ENCODE measurements around the gene SPACDR. TPM values are rescaled to one million over a fixed set of nuclear protein-coding genes. Genes with fewer than 3 reads are reported as not detected.

The SPACDR gene
- total RNA-seq, 2 donors from 2014 or later = 0.54 to 0.74 TPM

DNA sequence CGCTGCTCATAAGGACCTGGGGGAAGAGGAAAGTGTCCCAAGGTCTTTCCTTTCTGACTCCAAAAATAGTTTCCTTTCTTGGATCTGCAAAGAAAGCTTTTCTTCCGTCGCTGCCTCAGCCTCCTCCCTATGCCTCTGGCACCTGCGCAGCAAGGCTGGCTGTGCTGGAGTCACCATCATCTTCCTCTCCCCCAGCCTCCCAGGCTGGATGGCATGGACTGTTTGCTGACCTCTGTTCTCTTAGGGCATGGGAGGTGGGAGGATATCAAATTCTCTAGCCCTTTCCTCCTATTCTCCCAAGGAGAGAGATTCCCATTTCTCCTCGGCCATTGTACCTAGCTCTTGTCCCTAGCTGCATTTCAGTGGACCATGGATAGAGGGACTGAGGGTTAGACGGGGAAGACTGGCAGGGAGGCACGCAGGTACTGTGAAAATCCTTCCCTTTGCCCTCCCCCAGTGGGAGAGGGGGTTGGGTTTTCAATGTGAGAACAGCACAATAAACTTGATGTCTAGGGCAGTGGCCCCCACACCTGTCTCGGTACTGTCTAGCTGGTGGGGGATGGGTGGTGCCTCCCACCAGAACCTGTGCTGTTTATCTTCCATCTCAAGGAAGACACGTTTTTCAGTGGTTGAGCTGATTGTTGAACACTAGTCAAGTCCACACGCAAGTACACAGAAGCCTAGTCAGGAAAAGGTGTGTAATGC, 30.3 kb downstream of the SPACDR start:
- intact Hi-C loops (cut with DNase I) = no loop called here
- no peaks in the 10 kb centered on the region for H3K9me3 ChIP-seq
- no peaks in the 10 kb centered on the region for H3K27me3 ChIP-seq
- H3K36me3 ChIP-seq = peaks cover 5% of the 10 kb centered on the region
- H3K9ac ChIP-seq (ENCODE audit: low read depth in 2 of 2, low read length in 2 of 2) = peak overlapping the region in 1 of 2 donors; percentile 46
- peaks cover 10% of the 10 kb centered on the region for H3K4me1 ChIP-seq
- no peak for DNase-seq
- TF ChIP-seq, protein P1, sequence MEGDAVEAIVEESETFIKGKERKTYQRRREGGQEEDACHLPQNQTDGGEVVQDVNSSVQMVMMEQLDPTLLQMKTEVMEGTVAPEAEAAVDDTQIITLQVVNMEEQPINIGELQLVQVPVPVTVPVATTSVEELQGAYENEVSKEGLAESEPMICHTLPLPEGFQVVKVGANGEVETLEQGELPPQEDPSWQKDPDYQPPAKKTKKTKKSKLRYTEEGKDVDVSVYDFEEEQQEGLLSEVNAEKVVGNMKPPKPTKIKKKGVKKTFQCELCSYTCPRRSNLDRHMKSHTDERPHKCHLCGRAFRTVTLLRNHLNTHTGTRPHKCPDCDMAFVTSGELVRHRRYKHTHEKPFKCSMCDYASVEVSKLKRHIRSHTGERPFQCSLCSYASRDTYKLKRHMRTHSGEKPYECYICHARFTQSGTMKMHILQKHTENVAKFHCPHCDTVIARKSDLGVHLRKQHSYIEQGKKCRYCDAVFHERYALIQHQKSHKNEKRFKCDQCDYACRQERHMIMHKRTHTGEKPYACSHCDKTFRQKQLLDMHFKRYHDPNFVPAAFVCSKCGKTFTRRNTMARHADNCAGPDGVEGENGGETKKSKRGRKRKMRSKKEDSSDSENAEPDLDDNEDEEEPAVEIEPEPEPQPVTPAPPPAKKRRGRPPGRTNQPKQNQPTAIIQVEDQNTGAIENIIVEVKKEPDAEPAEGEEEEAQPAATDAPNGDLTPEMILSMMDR (IDR thresholded peaks at IDR 0.05) = no peak
- H3K4me3 ChIP-seq = no peak overlapping the region
- no peak overlapping the region for H3K27ac ChIP-seq

DNA sequence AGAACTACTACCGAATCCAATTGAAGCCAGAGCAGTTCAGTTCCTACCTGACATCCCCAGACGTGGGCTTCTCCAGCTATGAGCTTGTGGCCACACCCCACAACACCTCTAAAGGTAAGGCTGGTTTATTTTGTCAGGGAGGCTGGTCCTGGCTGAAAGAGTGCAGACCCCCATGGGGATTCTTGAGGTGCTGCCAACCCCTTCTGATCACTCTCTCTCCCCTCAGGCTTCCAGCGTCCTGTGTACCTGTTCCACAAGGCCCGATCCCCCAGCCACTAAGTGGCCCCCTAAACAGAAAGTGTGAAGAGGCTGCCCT, 30.8 kb downstream of the SPACDR start:
- intact Hi-C loops (cut with DNase I) = no loop called here
- Histone ChIP-seq H3K9me3 (no peaks in the 10 kb centered on the region), H3K27ac (no peak overlapping the region), H3K4me1 (peaks cover 10% of the 10 kb centered on the region), H3K36me3 (peaks cover 5% of the 10 kb centered on the region), H3K4me3 (no peak overlapping the region), H3K9ac (ENCODE audit: low read depth in 2 of 2, low read length in 2 of 2) (peak overlapping the region in 1 of 2 donors; percentile 51), H3K27me3 (no peaks in the 10 kb centered on the region)
- TF ChIP-seq, protein P1 (IDR thresholded peaks at IDR 0.05) = no peak
- no peak for DNase-seq

- no peak overlapping the region for H3K27ac ChIP-seq
- intact Hi-C loops (cut with DNase I) = no loop called here
- peaks cover 5% of the 10 kb centered on the region for H3K36me3 ChIP-seq
- peaks cover 10% of the 10 kb centered on the region for H3K4me1 ChIP-seq
- no peak for DNase-seq
- H3K9ac ChIP-seq (ENCODE audit: low read depth in 2 of 2, low read length in 2 of 2) = peak overlapping the region in 1 of 2 donors; percentile 51
- H3K4me3 ChIP-seq = no peak overlapping the region
- TF ChIP-seq, protein P1 (IDR thresholded peaks at IDR 0.05) = no peak
- no peaks in the 10 kb centered on the region for H3K9me3 ChIP-seq
- no peaks in the 10 kb centered on the region for H3K27me3 ChIP-seq
Observed at GRCh38 chr7:100432621-100433275, 31.3 kb downstream of the SPACDR start.

- H3K4me1 ChIP-seq = peaks cover 10% of the 10 kb centered on the region
- intact Hi-C loops (cut with DNase I) = no loop called here
- no peak overlapping the region for H3K4me3 ChIP-seq
- no peak overlapping the region for H3K27ac ChIP-seq
- H3K9ac ChIP-seq (ENCODE audit: low read depth in 2 of 2, low read length in 2 of 2) = no peak overlapping the region
- no peak for DNase-seq
- no peaks in the 10 kb centered on the region for H3K9me3 ChIP-seq
- no peaks in the 10 kb centered on the region for H3K27me3 ChIP-seq
- TF ChIP-seq, protein P1 (IDR thresholded peaks at IDR 0.05) = no peak
- peaks cover 5% of the 10 kb centered on the region for H3K36me3 ChIP-seq
Observed at GRCh38 chr7:100432053-100432452, 32.0 kb downstream of the SPACDR start.

GRCh38 chr7:100431286-100431735, 32.7 kb downstream of the SPACDR start:
- peak overlapping the region; percentile 100 for H3K27ac ChIP-seq
- no peak overlapping the region for H3K4me3 ChIP-seq
- TF ChIP-seq, protein P1 (IDR thresholded peaks at IDR 0.05) = no peak
- peaks cover 5% of the 10 kb centered on the region for H3K36me3 ChIP-seq
- H3K27me3 ChIP-seq = no peaks in the 10 kb centered on the region
- H3K9ac ChIP-seq (ENCODE audit: low read depth in 2 of 2, low read length in 2 of 2) = peak overlapping the region in 1 of 2 donors; percentile 94
- no peak for DNase-seq
- no peaks in the 10 kb centered on the region for H3K9me3 ChIP-seq
- H3K4me1 ChIP-seq = peaks cover 10% of the 10 kb centered on the region
- intact Hi-C loops (cut with DNase I) = no loop called here
